IMR-90 (cell line): Measurements from ENCODE around the gene RPTOR. TPM values are rescaled to one million over a fixed set of nuclear protein-coding genes. Genes with fewer than 3 reads are reported as not detected.

ENCODE experiments used
- ATAC-seq: fragments of 200-7000 bp; cut with Tn5 transposase; 2 replicates; pipeline ENCODE4 v1.9.1; 2020; ENCODE audit warnings: low read depth, mild to moderate bottlenecking, moderate library complexity
- BruUV-seq: library from RNA; stranded (reverse); fragments of 400-500 nt; replicated peaks from 2 replicates; lab custom pipeline; 2021; lab: Mats Ljungman, UMichigan
- CTCF ChIA-PET: fragments of 300-600 bp; formaldehyde crosslinking; extraction: SDS; loops from one replicate; lab custom pipeline; 2021; ENCODE audit warnings: antibody characterized with exemption; lab: Yijun Ruan, JAX
- POLR2A ChIA-PET: fragments of 300-600 bp; sonication (Branson Sonifier 250); formaldehyde crosslinking; loops from one replicate; lab custom pipeline; 2022; ENCODE audit warnings: antibody characterized with exemption; ENCODE audit not compliant: unreplicated experiment; lab: Charles Lee
- DNase-seq: peaks from one replicate; pipeline ENCODE4 v3.0.0; 2013
- H2AFZ ChIP-seq: replicated peaks from 2 replicates; pipeline ENCODE3; 2013; ENCODE audit warnings: low read length, mild to moderate bottlenecking; ENCODE audit not compliant: poor library complexity
- H2AK5ac ChIP-seq: 2 replicates; pipeline ENCODE4 v1.6.1; 2013; ENCODE audit warnings: low read depth, low read length, inconsistent platforms
- H2AK9ac ChIP-seq: replicated peaks from 2 replicates; pipeline ENCODE3; 2013; ENCODE audit warnings: mild to moderate bottlenecking, low read depth, low read length, moderate library complexity; ENCODE audit not compliant: poor library complexity
- H2BK120ac ChIP-seq: 2 replicates; pipeline ENCODE4 v1.6.1; 2013; ENCODE audit warnings: low read depth, low read length, inconsistent platforms
- H2BK15ac ChIP-seq: 3 replicates; pipeline ENCODE4 v1.6.1; 2013; ENCODE audit warnings: low read depth, low read length, inconsistent platforms
- H2BK20ac ChIP-seq: 2 replicates; pipeline ENCODE4 v1.6.1; 2013; ENCODE audit warnings: low read depth, mild to moderate bottlenecking, inconsistent platforms, low read length, moderate library complexity
- H2BK5ac ChIP-seq: 2 replicates; pipeline ENCODE4 v1.6.1; 2013; ENCODE audit warnings: mild to moderate bottlenecking, low read depth, low read length, inconsistent platforms; ENCODE audit not compliant: poor library complexity, severe bottlenecking
- H3K14ac ChIP-seq: replicated peaks from 2 replicates; pipeline ENCODE4 v1.6.1; 2013; ENCODE audit warnings: low read depth, low read length, inconsistent platforms
- H3K18ac ChIP-seq: 2 replicates; pipeline ENCODE4 v1.6.1; 2013; ENCODE audit warnings: low read depth, low read length, control low read depth
- H3K23ac ChIP-seq: 2 replicates; pipeline ENCODE4 v1.6.1; 2013; ENCODE audit warnings: low read depth, low read length, inconsistent platforms
- H3K27ac ChIP-seq: 2 replicates; pipeline ENCODE4 v1.5.1; 2013; ENCODE audit warnings: mild to moderate bottlenecking, control low read depth, low read length; ENCODE audit not compliant: insufficient read depth
- H3K27me3 ChIP-seq: 2 replicates; pipeline ENCODE4 v1.6.1; 2013; ENCODE audit warnings: low read length; ENCODE audit not compliant: control insufficient read depth, insufficient read depth
- H3K36me3 ChIP-seq: 2 replicates; pipeline ENCODE4 v1.6.1; 2013; ENCODE audit warnings: low read length, mixed read lengths; ENCODE audit not compliant: control insufficient read depth, insufficient read depth
- H3K4ac ChIP-seq: 2 replicates; pipeline ENCODE4 v1.6.1; 2013; ENCODE audit warnings: low read depth, low read length, inconsistent platforms
- H3K4me1 ChIP-seq: 2 replicates; pipeline ENCODE4 v1.6.1; 2013; ENCODE audit warnings: low read length, mixed read lengths; ENCODE audit not compliant: control insufficient read depth, insufficient read depth
- H3K4me2 ChIP-seq: 2 replicates; pipeline ENCODE4 v1.6.1; 2013; ENCODE audit warnings: low read depth, mild to moderate bottlenecking, control low read depth, low read length, moderate library complexity
- H3K4me3 ChIP-seq: 2 replicates; pipeline ENCODE4 v1.5.1; 2013; ENCODE audit warnings: low read depth, mild to moderate bottlenecking, control low read depth, low read length, moderate library complexity; ENCODE audit not compliant: insufficient read depth
- H3K56ac ChIP-seq: 2 replicates; pipeline ENCODE4 v1.6.1; 2013; ENCODE audit warnings: low read length, inconsistent platforms; ENCODE audit not compliant: insufficient read depth; ENCODE audit errors: extremely low read depth
- H3K79me1 ChIP-seq, 2 experiments: 2 replicates each; pipeline ENCODE4 v1.6.1; 2013; ENCODE audit warnings: low read length in 2 of 2, inconsistent platforms in 1 of 2, low read depth in 1 of 2
- H3K9ac ChIP-seq: 2 replicates; pipeline ENCODE4 v1.6.1; 2013; ENCODE audit warnings: low read depth, low read length, control low read depth
- H3K9me1 ChIP-seq: 2 replicates; pipeline ENCODE4 v1.6.1; 2013; ENCODE audit warnings: low read length, inconsistent platforms; ENCODE audit not compliant: insufficient read depth
- H3K9me3 ChIP-seq: 2 replicates; pipeline ENCODE4 v1.6.1; 2013; ENCODE audit warnings: low read length; ENCODE audit not compliant: control insufficient read depth, insufficient read depth
- H4K20me1 ChIP-seq: 2 replicates; pipeline ENCODE4 v1.6.1; 2013; ENCODE audit warnings: low read length, inconsistent platforms; ENCODE audit not compliant: insufficient read depth
- H4K5ac ChIP-seq: 2 replicates; pipeline ENCODE4 v1.6.1; 2013; ENCODE audit warnings: mild to moderate bottlenecking, low read depth, low read length, control low read depth
- H4K8ac ChIP-seq, 2 experiments: 2 replicates each; pipeline ENCODE4 v1.6.1; 2013; ENCODE audit warnings: low read depth in 2 of 2, low read length in 2 of 2, control low read depth in 1 of 2, inconsistent platforms in 1 of 2
- H4K91ac ChIP-seq: 2 replicates; pipeline ENCODE4 v1.6.1; 2013; ENCODE audit warnings: low read depth, low read length, inconsistent platforms; ENCODE audit not compliant: insufficient read depth
- BHLHE40 ChIP-seq: fragments of 150-350 bp; IDR thresholded peaks from 2 replicates; pipeline ENCODE4 v1.6.1; 2016; ENCODE audit warnings: mild to moderate bottlenecking, low read depth, low read length
- CEBPB ChIP-seq: IDR thresholded peaks from 2 replicates; pipeline ENCODE4 v1.6.1; 2012; ENCODE audit warnings: low read depth, low read length, improper control_type of control experiment
- CHD1 ChIP-seq: IDR thresholded peaks from 2 replicates; pipeline ENCODE4 v1.6.1; 2012; ENCODE audit warnings: low read depth, low read length, improper control_type of control experiment
- FOS ChIP-seq: fragments of 150-350 bp; IDR thresholded peaks from 2 replicates; pipeline ENCODE4 v1.6.1; 2016; ENCODE audit warnings: low read depth, low read length
- MAFK ChIP-seq: IDR thresholded peaks from 2 replicates; pipeline ENCODE4 v1.6.1; 2012; ENCODE audit warnings: low read depth, low read length, improper control_type of control experiment
- MAZ ChIP-seq: IDR thresholded peaks from 2 replicates; pipeline ENCODE4 v1.6.1; 2012; ENCODE audit warnings: low read depth, mild to moderate bottlenecking, low read length, improper control_type of control experiment, moderate library complexity, borderline replicate concordance
- NFE2L2 ChIP-seq: fragments of 150-350 bp; IDR thresholded peaks from 2 replicates; pipeline ENCODE4 v1.6.1; 2016; ENCODE audit warnings: low read depth, mild to moderate bottlenecking, low read length
- POLR2A ChIP-seq: IDR thresholded peaks from 2 replicates; pipeline ENCODE4 v1.6.1; 2012; ENCODE audit warnings: mild to moderate bottlenecking, low read depth, low read length
- RAD21 ChIP-seq: IDR thresholded peaks from 2 replicates; pipeline ENCODE4 v1.6.1; 2012; ENCODE audit warnings: low read length, improper control_type of control experiment
- RCOR1 ChIP-seq: IDR thresholded peaks from 2 replicates; pipeline ENCODE4 v1.6.1; 2012; ENCODE audit warnings: mild to moderate bottlenecking, low read length, improper control_type of control experiment; ENCODE audit not compliant: insufficient replicate concordance
- RFX5 ChIP-seq: IDR thresholded peaks from 2 replicates; pipeline ENCODE4 v1.8.0; 2012; ENCODE audit warnings: low read depth, mild to moderate bottlenecking, low read length, moderate library complexity
- WGBS, 2 experiments: methylation state at CpG; one replicate each; pipeline versions ENCODE4 v1.1.5 to v1.1.7; 2013; ENCODE audit warnings: missing lambda C conversion rate in 2 of 2; ENCODE audit not compliant: insufficient read length in 1 of 2; ENCODE audit errors: extremely low coverage in 2 of 2; 5-methylcytosine and 5-hydroxymethylcytosine counted together
- dilution Hi-C: fragments of 300-500 bp; cut with HindIII; formaldehyde crosslinking; loops from one replicate; pipeline ENCODE4 v1.14.3; 2018; ENCODE audit warnings: low sequenced_read_pairs; ENCODE audit not compliant: unreplicated experiment
- in situ Hi-C: fragments of 300-500 bp; cut with MboI; formaldehyde crosslinking; loops from 3 replicates; pipeline ENCODE4 v1.14.3; 2019; ENCODE audit warnings: low sequenced_read_pairs, inconsistent platforms, mixed read lengths
- intact Hi-C: fragments of 100-400 bp; cut with micrococcal nuclease; formaldehyde crosslinking; loops from 2 replicates; pipeline ENCODE4 v1.10.0; 2022
- polyA plus RNA-seq, 3 experiments: library from polyadenylated mRNA; depleted of rRNA; stranded (reverse); fragments of >200 nt; gene quantifications; 2 replicates each; pipeline ENCODE4 v1.2.3, GENCODE V29; 2012; ENCODE audit warnings: low replicate concordance in 1 of 3
- total RNA-seq: library from RNA; depleted of rRNA; stranded (reverse); fragments of >200 nt; gene quantifications from 2 replicates; pipeline ENCODE4 v1.2.3, GENCODE V29; 2012

Gene RPTOR
- total and polyA plus RNA-seq, 2 of the 4 experiments (the other 2 are of a cell fraction) = 10.8 to 14.7 TPM

DNA sequence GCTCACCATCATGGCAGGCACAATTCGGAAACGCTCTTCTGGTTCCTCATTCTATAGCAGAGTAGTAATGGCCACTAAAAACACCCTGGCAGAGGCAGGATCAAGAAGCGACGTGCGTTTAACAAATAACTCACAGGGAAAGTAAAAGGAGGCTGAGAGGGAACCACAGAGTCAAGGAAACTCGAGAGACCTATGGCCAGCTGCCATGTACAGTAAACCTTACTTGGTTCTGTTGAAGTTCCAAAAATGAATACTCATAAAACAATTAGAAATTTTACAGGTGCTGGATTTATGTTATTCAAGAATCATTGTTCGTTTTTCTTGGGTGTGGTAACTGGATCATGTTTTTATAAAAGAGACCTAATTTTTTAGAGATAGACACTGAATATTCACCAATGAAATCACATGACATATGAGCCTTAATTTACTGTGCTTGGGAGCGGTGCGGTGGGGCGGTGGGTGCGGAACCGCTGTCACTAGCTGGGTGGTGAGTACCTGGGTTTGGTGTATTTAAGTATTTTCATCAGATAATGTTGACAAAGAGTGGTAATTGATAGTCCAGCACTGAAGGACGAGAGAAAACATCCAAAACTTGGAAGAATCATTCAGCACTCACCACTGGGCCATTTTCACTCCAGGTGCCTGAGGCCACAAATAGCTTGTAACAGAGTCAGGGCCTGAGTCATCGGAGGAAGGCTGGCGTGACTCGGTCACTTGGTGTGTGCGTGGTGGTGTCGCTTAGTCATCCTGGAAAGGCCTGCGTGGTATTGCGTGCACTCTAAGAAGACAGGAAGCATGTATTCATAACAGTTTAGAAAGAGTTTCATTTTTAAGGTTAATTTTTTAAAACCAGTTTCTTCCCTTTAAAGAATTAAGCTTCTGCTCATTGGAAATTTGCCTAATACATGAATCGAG is 311.6 kb downstream of the RPTOR start:
- Histone ChIP-seq H4K8ac (peak overlapping the region; percentile 99), H3K14ac (peak overlapping the region; percentile 98), H3K9me3 (no peaks in the 10 kb centered on the region), H3K4ac (peak overlapping the region; percentile 100), H3K4me2 (peak overlapping the region; percentile 32), H2BK20ac (peak overlapping the region; percentile 100), H3K79me1 (peaks cover 30 to 80% of the 10 kb centered on the region in 2 experiments), H3K23ac (peak overlapping the region; percentile 100), H4K5ac (peak overlapping the region; percentile 96), H2AFZ (peak overlapping the region; percentile 64), H3K36me3 (peaks cover 5% of the 10 kb centered on the region; the same call in 1 of the 2 replicates), H4K20me1 (no peaks in the 10 kb centered on the region), H2BK15ac (peak overlapping the region; percentile 96), H2BK120ac (peak overlapping the region; percentile 100), H2AK9ac (peak overlapping the region; percentile 100), H3K9ac (peak overlapping the region; percentile 84), H3K18ac (peak overlapping the region; percentile 95), H2BK5ac (peak overlapping the region; percentile 100), H3K27ac (peak overlapping the region; percentile 99), H3K4me1 (peaks cover 51% of the 10 kb centered on the region), H2AK5ac (peak overlapping the region; percentile 100), H3K27me3 (no peaks in the 10 kb centered on the region), H3K56ac (peak overlapping the region; percentile 100), H3K9me1 (peaks cover 67% of the 10 kb centered on the region), H3K4me3 (no peak overlapping the region), H4K91ac (peak overlapping the region; percentile 100)
- WGBS, 2 experiments = no CpG with 5 or more reads among the region's 21 CpGs
- in situ Hi-C loops (no loop called here), dilution Hi-C loops (no loop called here), intact Hi-C loops (loop anchor here (1.0 to 10.0 kb wide), 4 partner anchors 23 to 381 kb away; partner anchors contain the start of gene NPTX1)
- DNase-seq = peak; percentile 100
- 0 out of 2 replicates have a peak, but pooled peaks have one; percentile 15 for TF ChIP-seq RFX5
- TF ChIP-seq RCOR1 = no peak
- TF ChIP-seq MAFK = peak; percentile 32; the same call in 1 of the 2 replicates
- TF ChIP-seq FOS = peak; percentile 100
- peak; percentile 79 for TF ChIP-seq CEBPB
- peak; percentile 92 for TF ChIP-seq NFE2L2
- TF ChIP-seq MAZ = peak; percentile 53; the same call in 1 of the 2 replicates
- TF ChIP-seq CHD1 = no peak
- peak; percentile 37; the same call in 1 of the 2 replicates for TF ChIP-seq POLR2A
- TF ChIP-seq RAD21 = peak; percentile 41
- peak; percentile 90 for TF ChIP-seq BHLHE40
- ATAC-seq = peak; percentile 75
- no TSS peak for BruUV-seq
- ChIA-PET CTCF (interaction anchor here (1.8 kb wide), 1 partner anchor 10 kb away, joined by 7 read pairs; no protein-coding TSS in a partner anchor), POLR2A (interaction anchor here (1.0 to 1.1 kb wide), 2 partner anchors 22 to 23 kb away, joined by 3 read pairs; no protein-coding TSS in a partner anchor)
